Middle frontal gyrus (tissue), 1 donor: ENCODE data around the gene FBXO9.

Source experiments
- DNase-seq: peaks from one replicate; pipeline ENCODE4 v3.0.0-alpha.2; 2015; ENCODE audit warnings: low spot score; ENCODE audit errors: extremely low spot score

FBXO9 gene

GRCh38 chr6:53089948-53090347 is 24.7 kb downstream of the FBXO9 start:
- DNase-seq, result no peak

GRCh38 chr6:53090576-53090975 is 25.4 kb downstream of the FBXO9 start:
- DNase-seq, result no peak

- DNase-seq, result no peak
These were observed 30.1 kb downstream of the FBXO9 start for GRCh38 chr6:53095270-53095669.

GRCh38 chr6:53095716-53096115 is 30.5 kb downstream of the FBXO9 start:
- no peak for DNase-seq

- no peak for DNase-seq
These were observed 35.4 kb downstream of the FBXO9 start for GRCh38 chr6:53100561-53100960.

GRCh38 chr6:53101006-53101405 is 35.8 kb downstream of the FBXO9 start:
- DNase-seq, result no peak

GRCh38 chr6:53103993-53104675 is 38.9 kb downstream of the FBXO9 start:
- DNase-seq, result no peak

GRCh38 chr6:53104916-53105315 is 39.7 kb downstream of the FBXO9 start:
- no peak for DNase-seq

GRCh38 chr6:53107091-53107490 is 41.9 kb downstream of the FBXO9 start:
- DNase-seq, result no peak

- DNase-seq, result no peak
These were observed 44.4 kb downstream of the FBXO9 start for GRCh38 chr6:53109612-53110011.

GRCh38 chr6:53111865-53112264 is 46.7 kb downstream of the FBXO9 start:
- no peak for DNase-seq

- no peak for DNase-seq
These were observed 47.2 kb downstream of the FBXO9 start for GRCh38 chr6:53112404-53112803.

- no peak for DNase-seq
These were observed 47.7 kb downstream of the FBXO9 start for GRCh38 chr6:53112871-53113270.

GRCh38 chr6:53113742-53114141 is 48.5 kb downstream of the FBXO9 start:
- no peak for DNase-seq

GRCh38 chr6:53115113-53115512 is 49.9 kb downstream of the FBXO9 start:
- DNase-seq, result no peak

GRCh38 chr6:53115741-53116140 is 50.5 kb downstream of the FBXO9 start:
- DNase-seq, result no peak

GRCh38 chr6:53119349-53119748 is 54.1 kb downstream of the FBXO9 start:
- no peak for DNase-seq

- DNase-seq, result no peak
These were observed 54.7 kb downstream of the FBXO9 start for GRCh38 chr6:53119772-53120409.

GRCh38 chr6:53124131-53124800 is 59.1 kb downstream of the FBXO9 start:
- no peak for DNase-seq

- DNase-seq, result no peak
These were observed 60.1 kb downstream of the FBXO9 start for GRCh38 chr6:53125276-53125675.

- no peak for DNase-seq
These were observed 63.6 kb downstream of the FBXO9 start for GRCh38 chr6:53128842-53129241.

GRCh38 chr6:53130569-53131290 is 65.5 kb downstream of the FBXO9 start:
- no peak for DNase-seq
